HEK293 (cell line): Measurements from ENCODE around the gene S1PR4.

Experiments used
- CTCF ChIA-PET: fragments of 350-600 bp; formaldehyde crosslinking; extraction: SDS; loops from one replicate; lab custom pipeline; 2021; ENCODE audit warnings: antibody characterized with exemption; lab: Yijun Ruan, JAX
- POLR2A ChIA-PET: fragments of 300-600 bp; formaldehyde crosslinking; extraction: SDS; loops from one replicate; lab custom pipeline; 2020; ENCODE audit warnings: antibody characterized with exemption, inconsistent platforms; lab: Yijun Ruan, JAX
- H3K27ac ChIP-seq: fragments of 200-500 bp; sonication (Bioruptor generic); 2 replicates; pipeline ENCODE4 v1.5.1; 2014; ENCODE audit warnings: low read depth, low read length, control low read depth, inconsistent platforms; ENCODE audit errors: extremely low read depth
- H3K36me3 ChIP-seq, 2 experiments: fragments of 200-500 bp in 1 of 2; sonication (Bioruptor generic) in 1 of 2; 1 replicate in 1 of 2; 2 replicates in 1 of 2; pipeline ENCODE4 v1.5.1; 2014 to 2017; ENCODE audit warnings: inconsistent platforms in 2 of 2, low read length in 2 of 2; ENCODE audit not compliant: control insufficient read depth in 2 of 2, insufficient read depth in 1 of 2
- H3K4me1 ChIP-seq: fragments of 200-500 bp; sonication (Bioruptor generic); 2 replicates; pipeline ENCODE4 v1.5.1; 2014; ENCODE audit warnings: mild to moderate bottlenecking, low read length, inconsistent platforms; ENCODE audit not compliant: control insufficient read depth, insufficient read depth
- H3K4me3 ChIP-seq: 2 replicates; pipeline ENCODE4 v1.5.1; 2011; ENCODE audit warnings: low read depth, mild to moderate bottlenecking, control low read depth, low read length, moderate library complexity
- H3K9me3 ChIP-seq: fragments of 200-500 bp; sonication (Bioruptor generic); 2 replicates; pipeline ENCODE4 v1.5.1; 2014; ENCODE audit warnings: low read depth, low read length, inconsistent platforms; ENCODE audit not compliant: control insufficient read depth, insufficient read depth
- ATF2 ChIP-seq: fragments of 450-650 bp; formaldehyde crosslinking; IDR thresholded peaks from 2 replicates; pipeline ENCODE4 v1.5.1; 2016; ENCODE audit warnings: missing biosample characterization, missing genetic modification characterization, low read depth
- BCL11A ChIP-seq: fragments of 450-650 bp; formaldehyde crosslinking; IDR thresholded peaks from 2 replicates; pipeline ENCODE4 v1.5.1; 2016; ENCODE audit warnings: low read depth, missing biosample characterization, missing genetic modification characterization
- CTCF ChIP-seq: fragments of 450-650 bp; formaldehyde crosslinking; IDR thresholded peaks from 2 replicates; pipeline ENCODE4 v1.5.1; 2016; ENCODE audit warnings: missing biosample characterization, missing genetic modification characterization
- GLI4 ChIP-seq: fragments of 450-650 bp; formaldehyde crosslinking; IDR thresholded peaks from 2 replicates; pipeline ENCODE4 v1.5.1; 2016; ENCODE audit warnings: missing biosample characterization, missing genetic modification characterization
- GLIS1 ChIP-seq: fragments of 450-650 bp; formaldehyde crosslinking; IDR thresholded peaks from 2 replicates; pipeline ENCODE4 v1.5.1; 2016; ENCODE audit warnings: missing biosample characterization, missing genetic modification characterization
- GLIS2 ChIP-seq: fragments of 450-650 bp; formaldehyde crosslinking; IDR thresholded peaks from 2 replicates; pipeline ENCODE4 v1.5.1; 2016; ENCODE audit warnings: missing biosample characterization, missing genetic modification characterization
- HOXA7 ChIP-seq: sonication (generic); formaldehyde crosslinking; IDR thresholded peaks from 2 replicates; pipeline ENCODE4 v1.8.1; 2022; ENCODE audit warnings: missing genetic modification reagents, borderline replicate concordance
- SP7 ChIP-seq: fragments of 450-650 bp; formaldehyde crosslinking; IDR thresholded peaks from 2 replicates; pipeline ENCODE4 v1.5.1; 2016; ENCODE audit warnings: missing biosample characterization, missing genetic modification characterization
- YY1 ChIP-seq: fragments of 450-650 bp; formaldehyde crosslinking; IDR thresholded peaks from 2 replicates; pipeline ENCODE4 v1.5.1; 2018; ENCODE audit warnings: missing biosample characterization, missing genetic modification characterization
- ZBTB10 ChIP-seq: fragments of 450-650 bp; formaldehyde crosslinking; IDR thresholded peaks from 2 replicates; pipeline ENCODE4 v1.5.1; 2016; ENCODE audit warnings: missing biosample characterization, missing genetic modification characterization
- ZBTB49 ChIP-seq: fragments of 450-650 bp; formaldehyde crosslinking; IDR thresholded peaks from 2 replicates; pipeline ENCODE4 v1.5.1; 2016; ENCODE audit warnings: missing biosample characterization, missing genetic modification characterization, low read depth
- ZNF138 ChIP-seq: fragments of 450-650 bp; formaldehyde crosslinking; IDR thresholded peaks from 2 replicates; pipeline ENCODE4 v1.5.1; 2016; ENCODE audit warnings: missing biosample characterization, missing genetic modification characterization, borderline replicate concordance
- ZNF214 ChIP-seq: fragments of 450-650 bp; formaldehyde crosslinking; IDR thresholded peaks from 2 replicates; pipeline ENCODE4 v1.5.1; 2017; ENCODE audit warnings: missing biosample characterization, mild to moderate bottlenecking, missing genetic modification characterization, borderline replicate concordance
- ZNF624 ChIP-seq: fragments of 450-650 bp; formaldehyde crosslinking; IDR thresholded peaks from 2 replicates; pipeline ENCODE4 v1.5.1; 2017; ENCODE audit warnings: missing biosample characterization, missing genetic modification characterization
- ZNF654 ChIP-seq: fragments of 450-650 bp; formaldehyde crosslinking; IDR thresholded peaks from 2 replicates; pipeline ENCODE4 v1.5.1; 2016; ENCODE audit warnings: low read depth, missing biosample characterization, missing genetic modification characterization
- ZNF792 ChIP-seq: fragments of 450-650 bp; formaldehyde crosslinking; IDR thresholded peaks from 2 replicates; pipeline ENCODE4 v1.5.1; 2016; ENCODE audit warnings: missing biosample characterization, missing genetic modification characterization
- ZSCAN18 ChIP-seq: fragments of 450-650 bp; formaldehyde crosslinking; IDR thresholded peaks from 2 replicates; pipeline ENCODE4 v1.5.1; 2016; ENCODE audit warnings: missing biosample characterization, missing genetic modification characterization
- ZSCAN30 ChIP-seq: fragments of 450-650 bp; IDR thresholded peaks from 2 replicates; pipeline ENCODE4 v1.5.1; 2018; ENCODE audit warnings: missing biosample characterization, mild to moderate bottlenecking, missing genetic modification characterization, moderate library complexity

The S1PR4 gene

GRCh38 chr19:3178377-3178972 lies at the start of gene S1PR4:
Gene S1PR4, plus strand, starts transcription at chr19:3178769. Its CDS starts 24 bp downstream, at chr19:3178793.
- no peaks in the 10 kb centered on the region for H3K9me3 ChIP-seq
- no peak for TF ChIP-seq ATF2
- 0 out of 2 replicates have a peak, but pooled peaks have one; percentile 44 for TF ChIP-seq ZNF792 (tag by site-specific recombination)
- no peak for TF ChIP-seq SP7 (tag by site-specific recombination)
- no peak for TF ChIP-seq ZBTB49 (tag by site-specific recombination)
- TF ChIP-seq ZBTB10 (tag by site-specific recombination), result peak; percentile 33; the same call in 1 of the 2 replicates
- TF ChIP-seq YY1 (tag by site-specific recombination), result no peak
- no peak for TF ChIP-seq BCL11A (tag by site-specific recombination)
- TF ChIP-seq GLIS2 (tag by site-specific recombination), result no peak
- no peak within 1 kb of the TSS for H3K4me3 ChIP-seq
- CTCF ChIA-PET, result no interaction called here
- H3K36me3 ChIP-seq, result no peaks in the 10 kb centered on the region
- H3K27ac ChIP-seq, result no peak within 1 kb of the TSS
- POLR2A ChIA-PET, result no interaction called here
- no peaks in the 10 kb centered on the region for H3K4me1 ChIP-seq

- Histone ChIP-seq H3K4me3 (no peak overlapping the region), H3K27ac (no peak overlapping the region), H3K4me1 (no peaks in the 10 kb centered on the region), H3K36me3 (no peaks in the 10 kb centered on the region), H3K9me3 (no peaks in the 10 kb centered on the region)
- CTCF ChIA-PET, result interaction anchor here (0.6 to 4.6 kb wide), 23 partner anchors 12 to 1589 kb away, joined by 3 to 27 read pairs (median 4); no protein-coding TSS in a partner anchor
- peak; percentile 38; the same call in 1 of the 2 replicates for TF ChIP-seq CTCF
- TF ChIP-seq ZNF654 (tag by site-specific recombination), result peak; percentile 8
- TF ChIP-seq ZSCAN30 (tag by site-specific recombination), result no peak
- POLR2A ChIA-PET, result interaction anchor here (0.7 to 1.3 kb wide), 2 partner anchors 76 to 179 kb away, joined by 3 to 5 read pairs; no protein-coding TSS in a partner anchor
Measured at GRCh38 chr19:3129112-3129511, 49.5 kb upstream of the S1PR4 start.

GRCh38 chr19:3131168-3131567 lies 47.4 kb upstream of the S1PR4 start:
- ChIA-PET POLR2A (no interaction called here), CTCF (interaction anchor here (1.3 to 4.6 kb wide), 2 partner anchors 14 to 33 kb away, joined by 10 to 27 read pairs; no protein-coding TSS in a partner anchor)
- H3K4me3 ChIP-seq, result no peak overlapping the region
- H3K9me3 ChIP-seq, result no peaks in the 10 kb centered on the region
- no peaks in the 10 kb centered on the region for H3K4me1 ChIP-seq
- H3K36me3 ChIP-seq, result no peaks in the 10 kb centered on the region
- H3K27ac ChIP-seq, result no peak overlapping the region
- no peak for TF ChIP-seq GLIS1 (tag by site-specific recombination)
- TF ChIP-seq GLI4 (tag by site-specific recombination), result no peak
- no peak for TF ChIP-seq ZNF624 (tag by site-specific recombination)
- TF ChIP-seq ZNF214 (tag by site-specific recombination), result no peak
- no peak for TF ChIP-seq HOXA7 (CRISPR knock-in tag)
- no peak for TF ChIP-seq ZNF138 (tag by site-specific recombination)
- TF ChIP-seq ZSCAN18 (tag by site-specific recombination), result no peak
